ENCODE measurements around the gene SLC12A5.

The SLC12A5 gene

DNA sequence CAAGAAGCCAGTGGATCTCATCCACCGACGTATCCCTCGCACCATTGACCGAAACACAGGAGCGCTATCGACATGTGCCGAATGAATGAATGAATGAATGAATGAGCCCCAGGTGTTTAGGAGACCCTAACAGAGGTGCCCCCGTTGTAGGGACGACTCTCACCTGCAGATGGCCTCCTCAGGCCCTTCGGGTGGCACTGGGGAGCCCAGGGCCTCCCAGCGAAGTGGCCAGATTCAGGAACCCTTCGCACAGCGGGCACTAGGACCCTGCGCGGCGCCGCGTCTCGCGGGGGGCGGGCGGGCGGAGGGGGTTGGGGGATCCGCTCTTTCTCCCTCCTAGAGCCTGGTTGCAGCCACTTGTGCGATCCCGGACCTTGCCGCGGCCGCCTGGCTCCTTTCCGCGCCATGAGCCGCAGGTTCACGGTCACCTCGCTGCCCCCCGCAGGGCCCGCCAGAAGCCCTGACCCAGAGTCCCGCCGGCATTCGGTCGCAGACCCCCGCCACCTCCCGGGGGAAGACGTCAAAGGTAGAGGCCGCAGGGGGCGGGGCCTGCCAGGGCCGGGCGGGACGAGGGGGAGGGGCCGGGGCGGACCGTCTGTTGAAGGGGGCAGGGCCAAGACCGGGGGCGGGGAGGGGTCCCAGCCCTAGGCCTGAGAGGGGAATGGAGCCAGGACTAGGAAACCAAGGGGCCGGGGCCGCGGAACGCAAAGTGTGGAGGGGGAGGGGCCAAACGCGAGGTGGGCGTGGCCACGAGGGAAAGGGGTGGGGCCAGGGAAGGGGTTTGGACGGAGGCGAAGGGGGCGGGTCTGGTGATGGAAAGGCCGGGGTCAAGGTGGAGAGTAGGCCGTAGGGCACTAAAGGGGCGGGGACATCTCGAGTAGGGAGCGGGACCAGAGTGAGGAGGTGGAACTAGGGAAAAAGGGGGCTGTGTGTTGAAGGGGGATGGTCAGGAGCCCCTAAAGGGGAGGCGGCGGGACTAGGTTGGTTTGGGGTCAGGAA lies 7.4 kb upstream of the SLC12A5 start:
- H3K4me1 ChIP-seq, result peaks cover 7% of the 10 kb centered on the region
- peak overlapping the region; percentile 66 for H3K4me3 ChIP-seq (ENCODE audit: low read depth, low read length)
- H3K27me3 ChIP-seq, result no peaks in the 10 kb centered on the region
- no peaks in the 10 kb centered on the region for H3K36me3 ChIP-seq
- DNase-seq, result peak; percentile 97
- H3K9me3 ChIP-seq, result no peaks in the 10 kb centered on the region
- TF ChIP-seq, protein P1, sequence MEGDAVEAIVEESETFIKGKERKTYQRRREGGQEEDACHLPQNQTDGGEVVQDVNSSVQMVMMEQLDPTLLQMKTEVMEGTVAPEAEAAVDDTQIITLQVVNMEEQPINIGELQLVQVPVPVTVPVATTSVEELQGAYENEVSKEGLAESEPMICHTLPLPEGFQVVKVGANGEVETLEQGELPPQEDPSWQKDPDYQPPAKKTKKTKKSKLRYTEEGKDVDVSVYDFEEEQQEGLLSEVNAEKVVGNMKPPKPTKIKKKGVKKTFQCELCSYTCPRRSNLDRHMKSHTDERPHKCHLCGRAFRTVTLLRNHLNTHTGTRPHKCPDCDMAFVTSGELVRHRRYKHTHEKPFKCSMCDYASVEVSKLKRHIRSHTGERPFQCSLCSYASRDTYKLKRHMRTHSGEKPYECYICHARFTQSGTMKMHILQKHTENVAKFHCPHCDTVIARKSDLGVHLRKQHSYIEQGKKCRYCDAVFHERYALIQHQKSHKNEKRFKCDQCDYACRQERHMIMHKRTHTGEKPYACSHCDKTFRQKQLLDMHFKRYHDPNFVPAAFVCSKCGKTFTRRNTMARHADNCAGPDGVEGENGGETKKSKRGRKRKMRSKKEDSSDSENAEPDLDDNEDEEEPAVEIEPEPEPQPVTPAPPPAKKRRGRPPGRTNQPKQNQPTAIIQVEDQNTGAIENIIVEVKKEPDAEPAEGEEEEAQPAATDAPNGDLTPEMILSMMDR (IDR thresholded peaks at IDR 0.05; ENCODE audit: low read depth, low read length), result peak; percentile 15; the same call in 1 of the 2 replicates

DNA sequence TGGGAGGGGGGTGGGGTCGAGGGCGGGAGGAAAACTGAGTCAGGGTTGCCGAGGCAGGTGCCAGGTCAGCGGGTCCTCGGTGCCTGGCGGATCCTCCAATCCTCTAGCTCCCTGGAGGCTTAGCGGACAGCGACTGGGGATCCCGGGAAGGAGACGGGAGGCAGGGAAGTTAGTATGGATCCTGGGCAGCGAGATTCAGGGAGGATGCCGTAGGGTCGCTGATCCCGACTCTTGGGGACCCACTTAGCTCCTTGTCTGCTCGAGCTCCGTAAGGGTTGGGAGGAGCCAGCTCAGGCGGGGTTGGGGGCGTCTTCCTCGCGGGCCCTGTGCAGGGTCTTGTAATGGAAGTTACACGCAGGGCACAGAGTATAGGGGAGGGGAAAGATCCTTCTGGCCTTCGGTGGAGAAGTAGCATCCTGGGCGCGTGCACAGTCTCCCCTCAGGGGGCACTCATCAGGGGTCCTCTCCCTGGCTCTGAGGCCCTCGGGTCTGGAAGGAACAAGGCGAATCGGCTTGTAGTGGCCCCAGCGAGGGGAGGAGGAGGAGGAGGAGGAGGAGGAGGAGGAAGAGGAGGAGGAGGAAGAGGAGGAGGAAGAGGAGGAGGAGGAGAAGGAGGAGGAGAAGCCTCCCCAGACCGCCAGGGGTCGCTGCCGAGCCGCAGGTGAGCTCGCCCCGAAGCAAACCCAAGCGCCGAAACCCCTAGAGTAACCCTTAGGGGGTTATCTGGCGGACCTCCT lies 6.4 kb upstream of the SLC12A5 start:
- Histone ChIP-seq H3K4me3 (ENCODE audit: low read depth, low read length) (peak overlapping the region; percentile 66), H3K4me1 (peaks cover 7% of the 10 kb centered on the region), H3K36me3 (no peaks in the 10 kb centered on the region), H3K27me3 (peaks cover 7% of the 10 kb centered on the region), H3K9me3 (no peaks in the 10 kb centered on the region)
- TF ChIP-seq, protein P1 (IDR thresholded peaks at IDR 0.05; ENCODE audit: low read depth, low read length), result peak; percentile 85
- peak; percentile 78 for DNase-seq

DNA sequence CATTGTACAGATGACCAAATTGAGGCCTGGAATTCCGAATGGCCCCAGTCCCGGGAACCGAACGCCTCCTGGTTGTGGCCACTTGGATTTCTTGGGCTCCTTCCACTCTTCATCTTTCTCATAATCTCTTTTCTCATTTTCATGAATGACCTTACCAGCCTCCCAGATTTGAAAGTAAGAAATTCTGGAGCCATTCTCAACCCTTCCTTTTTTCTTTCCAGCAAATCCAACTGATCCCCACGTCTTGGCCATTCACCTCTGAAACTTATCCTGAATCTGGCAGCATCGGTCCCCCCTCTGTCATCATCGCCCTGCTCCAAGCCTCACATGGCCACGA lies 5.9 kb upstream of the SLC12A5 start:
- H3K36me3 ChIP-seq, result no peaks in the 10 kb centered on the region
- H3K4me1 ChIP-seq, result peaks cover 7% of the 10 kb centered on the region
- TF ChIP-seq, protein P1 (IDR thresholded peaks at IDR 0.05; ENCODE audit: low read depth, low read length), result no peak
- no peaks in the 10 kb centered on the region for H3K9me3 ChIP-seq
- H3K27me3 ChIP-seq, result peaks cover 12% of the 10 kb centered on the region
- DNase-seq, result no peak
- no peak overlapping the region for H3K4me3 ChIP-seq (ENCODE audit: low read depth, low read length)

DNA sequence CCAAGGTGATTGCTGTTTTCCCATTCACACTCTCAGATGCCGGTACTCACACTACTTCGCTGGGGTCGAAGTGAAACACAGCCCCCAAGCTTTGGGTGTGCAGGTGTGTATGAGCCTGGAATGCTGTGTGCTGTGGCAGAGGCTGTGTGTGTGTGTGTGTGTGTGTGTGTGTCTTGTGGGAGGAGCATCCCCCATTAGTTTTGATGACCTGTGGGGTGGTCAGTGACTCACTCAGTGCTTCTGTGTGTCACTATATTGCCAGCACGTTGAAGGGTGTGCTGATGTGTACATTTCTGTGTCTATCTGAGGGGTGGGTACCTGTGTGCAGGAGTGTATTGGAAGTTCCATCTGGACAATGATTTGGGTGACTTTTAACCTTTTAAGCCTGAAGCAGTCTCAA lies 5.0 kb upstream of the SLC12A5 start:
- Histone ChIP-seq H3K27me3 (peaks cover 21% of the 10 kb centered on the region), H3K4me1 (peaks cover 7% of the 10 kb centered on the region), H3K9me3 (no peaks in the 10 kb centered on the region), H3K4me3 (ENCODE audit: low read depth, low read length) (no peak overlapping the region), H3K36me3 (no peaks in the 10 kb centered on the region)
- TF ChIP-seq, protein P1 (IDR thresholded peaks at IDR 0.05; ENCODE audit: low read depth, low read length), result no peak
- DNase-seq, result no peak

DNA sequence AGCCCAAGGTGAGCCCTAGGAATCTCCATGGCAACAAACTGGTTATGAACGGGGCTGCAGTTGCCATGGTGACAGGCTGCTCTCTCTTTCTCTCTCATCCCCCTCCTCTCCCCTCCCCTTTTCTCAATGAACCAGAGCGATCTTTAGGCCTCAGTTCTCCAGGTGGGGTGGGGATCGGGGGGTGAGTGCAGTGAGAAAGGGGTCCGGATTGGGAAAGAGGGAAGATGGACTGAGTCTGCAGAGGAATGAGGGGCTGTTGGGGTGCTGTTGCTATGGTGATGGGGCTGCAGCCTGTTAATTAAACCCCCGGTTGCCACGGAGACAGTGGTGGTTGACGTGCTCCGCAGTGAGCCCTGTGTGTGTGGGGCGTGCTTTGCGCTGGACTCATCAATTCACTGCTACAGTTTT lies 3.6 kb upstream of the SLC12A5 start:
- Histone ChIP-seq H3K36me3 (no peaks in the 10 kb centered on the region), H3K27me3 (peaks cover 34% of the 10 kb centered on the region)
- DNase-seq, result no peak

More for the DNA sequence above, 3.6 kb upstream of the SLC12A5 start:
- Histone ChIP-seq H3K4me1 (peaks cover 7% of the 10 kb centered on the region), H3K9me3 (no peaks in the 10 kb centered on the region), H3K4me3 (ENCODE audit: low read depth, low read length) (no peak overlapping the region)
- TF ChIP-seq, protein P1 (IDR thresholded peaks at IDR 0.05; ENCODE audit: low read depth, low read length), result no peak
